Lower leg skin (tissue), 3 donors: ENCODE measurements around the gene TMC4.

Source experiments
- POLR2A ChIP-seq, 2 donors: fragments of 450-650 bp; IDR thresholded peaks; one replicate each; pipeline ENCODE4 v1.6.1; 2016 to 2017; ENCODE audit warnings: antibody characterized with exemption in 2 of 2, mild to moderate bottlenecking in 1 of 2, moderate library complexity in 1 of 2
- TF ChIP-seq, protein P1 (sequence below), 3 donors: fragments of 450-650 bp; IDR thresholded peaks; one replicate each; pipeline ENCODE4 v1.5.1; 2016; ENCODE audit warnings: antibody characterized with exemption in 3 of 3, mild to moderate bottlenecking in 3 of 3, moderate library complexity in 2 of 3

DNA sequence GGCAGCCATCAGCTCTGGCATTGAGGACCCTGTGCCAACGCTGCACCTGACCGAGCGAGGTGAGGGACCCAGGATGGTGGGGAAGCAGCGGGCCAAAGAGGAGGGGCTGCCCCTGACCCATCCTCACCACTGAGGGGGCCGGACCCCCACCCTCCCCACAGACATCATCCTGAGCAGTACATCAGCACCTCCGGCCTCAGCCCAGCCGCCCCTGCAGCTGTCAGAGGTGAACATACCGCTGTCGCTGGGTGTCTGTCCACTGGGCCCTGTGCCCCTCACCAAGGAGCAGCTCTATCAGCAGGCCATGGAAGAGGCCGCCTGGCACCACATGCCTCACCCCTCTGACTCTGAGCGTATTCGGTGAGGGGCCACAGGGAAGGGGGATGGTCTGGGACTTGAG is 20.7 kb downstream of the TMC4 start:
- TF ChIP-seq, protein P1, sequence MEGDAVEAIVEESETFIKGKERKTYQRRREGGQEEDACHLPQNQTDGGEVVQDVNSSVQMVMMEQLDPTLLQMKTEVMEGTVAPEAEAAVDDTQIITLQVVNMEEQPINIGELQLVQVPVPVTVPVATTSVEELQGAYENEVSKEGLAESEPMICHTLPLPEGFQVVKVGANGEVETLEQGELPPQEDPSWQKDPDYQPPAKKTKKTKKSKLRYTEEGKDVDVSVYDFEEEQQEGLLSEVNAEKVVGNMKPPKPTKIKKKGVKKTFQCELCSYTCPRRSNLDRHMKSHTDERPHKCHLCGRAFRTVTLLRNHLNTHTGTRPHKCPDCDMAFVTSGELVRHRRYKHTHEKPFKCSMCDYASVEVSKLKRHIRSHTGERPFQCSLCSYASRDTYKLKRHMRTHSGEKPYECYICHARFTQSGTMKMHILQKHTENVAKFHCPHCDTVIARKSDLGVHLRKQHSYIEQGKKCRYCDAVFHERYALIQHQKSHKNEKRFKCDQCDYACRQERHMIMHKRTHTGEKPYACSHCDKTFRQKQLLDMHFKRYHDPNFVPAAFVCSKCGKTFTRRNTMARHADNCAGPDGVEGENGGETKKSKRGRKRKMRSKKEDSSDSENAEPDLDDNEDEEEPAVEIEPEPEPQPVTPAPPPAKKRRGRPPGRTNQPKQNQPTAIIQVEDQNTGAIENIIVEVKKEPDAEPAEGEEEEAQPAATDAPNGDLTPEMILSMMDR (IDR thresholded peaks at IDR 0.05), result no peak
- no peak for TF ChIP-seq POLR2A (IDR thresholded peaks at IDR 0.05)
